HCT116 (cell line): Measurements from ENCODE around the gene WNT1.

Experiments used
- EZH2phosphoT487 ChIP-seq: fragments of 200-600 bp; IDR thresholded peaks from 2 replicates; pipeline ENCODE4 v1.6.1; 2018; ENCODE audit warnings: antibody characterized with exemption, borderline replicate concordance
- RAD21 ChIP-seq: IDR thresholded peaks from 2 replicates; pipeline ENCODE4 v1.6.1; 2012; ENCODE audit warnings: low read depth, mild to moderate bottlenecking

- TF ChIP-seq EZH2phosphoT487 (no peak), RAD21 (no peak)
Observed at GRCh38 chr12:49018261-49019119, 40.4 kb downstream of the WNT1 start, which contains the start of gene PRKAG1.
